Sigmoid colon (tissue), 7 donors: ENCODE results near the gene NR2F1. TPM values are rescaled to one million over a fixed set of nuclear protein-coding genes. Genes with fewer than 3 reads are reported as not detected.

Experiments
- DNase-seq: peaks from one replicate; pipeline ENCODE4 v3.0.0-alpha.2; 2019
- H3K27ac ChIP-seq, 4 donors: fragments of 200-600 bp; sonication (generic); one replicate each; pipeline ENCODE4 v1.5.1; 2016 to 2019; ENCODE audit warnings: mild to moderate bottlenecking in 1 of 4
- H3K27me3 ChIP-seq, 3 donors: fragments of 200-600 bp; sonication (generic); one replicate each; pipeline ENCODE4 v1.5.1; 2019; ENCODE audit warnings: mild to moderate bottlenecking in 1 of 3
- H3K36me3 ChIP-seq, 4 donors: fragments of 200-600 bp; sonication (generic); one replicate each; pipeline ENCODE4 v1.5.1; 2016 to 2019
- H3K4me1 ChIP-seq, 4 donors: fragments of 200-600 bp; sonication (generic); one replicate each; pipeline ENCODE4 v1.5.1; 2017 to 2019
- H3K4me3 ChIP-seq, 4 donors: fragments of 200-600 bp; sonication (generic); one replicate each; pipeline ENCODE4 v1.5.1; 2017 to 2019; ENCODE audit warnings: mild to moderate bottlenecking in 2 of 4, moderate library complexity in 1 of 4
- H3K9me3 ChIP-seq, 4 donors: fragments of 200-600 bp in 3 of 4; sonication (generic) in 3 of 4; one replicate each; pipeline versions ENCODE4 v1.5.1 to v1.6.1; 2013 to 2019
- CTCF ChIP-seq, 4 experiments: fragments of 450-650 bp in 3 of 4; fragments of 200-600 bp in 1 of 4; IDR thresholded peaks; one replicate each; pipeline ENCODE4 v1.5.1; 2016 to 2019; ENCODE audit warnings: antibody characterized with exemption in 4 of 4, mild to moderate bottlenecking in 3 of 4, moderate library complexity in 2 of 4
- EP300 ChIP-seq, 4 donors: sonication (generic); formaldehyde crosslinking; IDR thresholded peaks; one replicate each; pipeline ENCODE4 v1.6.1; 2017; ENCODE audit warnings: antibody characterized with exemption in 4 of 4
- POLR2A ChIP-seq, 2 donors: fragments of 450-650 bp; IDR thresholded peaks; one replicate each; pipeline ENCODE4 v1.6.1; 2016; ENCODE audit warnings: antibody characterized with exemption in 2 of 2, mild to moderate bottlenecking in 2 of 2, moderate library complexity in 2 of 2
- POLR2AphosphoS5 ChIP-seq, 4 donors: sonication (generic); formaldehyde crosslinking; IDR thresholded peaks; one replicate each; pipeline ENCODE4 v1.6.1; 2017; ENCODE audit warnings: antibody characterized with exemption in 4 of 4
- WGBS, 2 donors: extraction: QIAGEN DNeasy Blood & Tissue Kit; methylation state at CpG; one replicate each; pipeline ENCODE4 v1.1.7; 2013; 5-methylcytosine and 5-hydroxymethylcytosine counted together
- intact Hi-C: fragments of 100-400 bp; cut with DNase I; formaldehyde crosslinking; loops from one replicate; pipeline ENCODE4 v1.15.1; 2023
- polyA plus RNA-seq, 3 donors: library from polyadenylated mRNA; stranded (reverse); fragments of 200-250 nt; gene quantifications; one replicate each; pipeline ENCODE4 v1.2.3, GENCODE V29; 2013
- total RNA-seq, 4 donors: library from RNA; depleted of rRNA; stranded (reverse); fragments of >200 nt; gene quantifications; one replicate each; pipeline ENCODE4 v1.1.0, GENCODE V29; 2016
- donor health status: healthy with polysubstance abuse.
- donor health status: Bipolar disorder and iron deficiency.
- donor health status: healthy.

Gene NR2F1
- total and polyA plus RNA-seq, 7 donors = 1.4 to 24.1 (median 16.3) TPM

GRCh38 chr5:93642526-93642925 is 59.5 kb downstream of the NR2F1 start:
- Histone ChIP-seq H3K4me1 (no peaks in the 10 kb centered on the region), H3K36me3 (no peaks in the 10 kb centered on the region), H3K9me3 (no peaks in the 10 kb centered on the region), H3K27ac (no peak overlapping the region), H3K27me3 (no peaks in the 10 kb centered on the region), H3K4me3 (no peak overlapping the region)
- TF ChIP-seq CTCF (IDR thresholded peaks at IDR 0.05) = no peak
- TF ChIP-seq EP300 (IDR thresholded peaks at IDR 0.05) = no peak
- TF ChIP-seq POLR2A (IDR thresholded peaks at IDR 0.05) = no peak
- no peak for TF ChIP-seq POLR2AphosphoS5 (IDR thresholded peaks at IDR 0.05)
- WGBS, 2 donors = 95 to 98% methylated on average over 3 of the region's 3 CpGs
- DNase-seq = no peak
- intact Hi-C loops = no loop called here

Other genes starting within 250 kb of the NR2F1 start
- gene NR2F1-AS1, start 2.0 kb upstream of the NR2F1 start, total RNA-seq = 10 to 100 TPM in 1 of 4 donors, 1 to 10 TPM in 3; 6.7 to 15.2 (median 9.1) TPM
- gene NR2F1-AS1, start 2.0 kb upstream of the NR2F1 start, polyA plus RNA-seq = 1 to 10 TPM; 1.4 to 9.0 (median 3.2) TPM
- 1 to 10 TPM; 2.5 to 6.1 (median 3.2) TPM for gene POU5F2, start 158.4 kb downstream of the NR2F1 start, total RNA-seq
- under 1 TPM in 2 of 3 donors, not detected in 1; under 0.01 to 0.17 TPM for gene POU5F2, start 158.4 kb downstream of the NR2F1 start, polyA plus RNA-seq